HG03378 (cell line): ENCODE data around the gene TANC2.

Experiments used
- ATAC-seq: cut with Tn5 transposase; IDR thresholded peaks from one replicate; pipeline ENCODE4 v1.9.1; 2021; ENCODE audit warnings: mild to moderate bottlenecking, moderate library complexity; ENCODE audit not compliant: unreplicated experiment

The TANC2 gene

DNA sequence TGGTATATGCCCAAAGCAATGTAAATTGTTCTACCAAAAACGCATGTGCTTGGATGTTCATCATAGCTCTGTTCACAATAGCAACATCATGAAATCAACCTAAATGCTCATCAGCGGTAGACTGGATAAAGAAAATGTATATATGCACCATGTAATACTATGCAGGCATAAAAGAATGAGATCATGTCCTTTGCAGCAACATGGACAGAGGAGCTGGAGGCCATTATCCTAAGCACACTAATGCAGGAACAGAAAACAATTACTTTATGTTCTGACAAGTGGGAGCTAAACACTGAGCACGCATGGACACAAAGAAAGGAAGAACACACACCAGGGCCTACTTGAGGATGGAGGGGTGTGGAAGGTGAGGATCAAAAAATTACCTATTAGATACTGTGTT, 33.7 kb downstream of the TANC2 start:
- no peak for ATAC-seq

DNA sequence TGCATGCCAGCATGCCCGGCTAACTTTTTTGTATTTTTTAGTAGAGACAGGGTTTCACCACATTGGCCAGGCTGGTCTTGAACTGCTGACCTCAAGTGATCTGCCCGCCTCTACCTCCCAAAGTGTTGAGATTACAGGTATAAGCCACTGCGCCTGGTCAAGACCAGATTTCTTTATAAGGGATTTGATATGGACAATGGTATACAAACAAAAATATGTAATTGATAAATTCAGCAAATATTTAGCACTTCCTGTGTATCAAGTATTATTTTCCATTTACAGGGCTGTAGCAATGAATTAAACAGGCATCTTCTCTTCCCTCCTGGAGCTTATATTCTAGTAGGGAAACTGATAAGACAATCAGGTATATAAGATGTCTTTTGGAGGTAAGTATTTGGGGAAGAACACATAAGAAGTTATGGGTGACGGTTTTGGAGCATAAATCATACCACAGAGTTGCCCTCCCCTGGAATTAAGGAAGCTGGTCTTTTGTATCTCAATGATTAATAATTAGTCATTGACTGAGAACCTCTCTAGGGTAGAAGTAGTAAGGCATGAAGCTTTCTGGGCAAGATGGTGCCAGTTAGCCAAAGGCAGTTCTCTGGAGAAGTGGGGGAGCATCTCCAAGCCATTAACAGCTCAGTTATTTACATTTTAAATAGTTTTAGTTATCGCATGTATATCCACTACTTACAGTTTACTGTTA, 35.8 kb downstream of the TANC2 start:
- no peak for ATAC-seq

DNA sequence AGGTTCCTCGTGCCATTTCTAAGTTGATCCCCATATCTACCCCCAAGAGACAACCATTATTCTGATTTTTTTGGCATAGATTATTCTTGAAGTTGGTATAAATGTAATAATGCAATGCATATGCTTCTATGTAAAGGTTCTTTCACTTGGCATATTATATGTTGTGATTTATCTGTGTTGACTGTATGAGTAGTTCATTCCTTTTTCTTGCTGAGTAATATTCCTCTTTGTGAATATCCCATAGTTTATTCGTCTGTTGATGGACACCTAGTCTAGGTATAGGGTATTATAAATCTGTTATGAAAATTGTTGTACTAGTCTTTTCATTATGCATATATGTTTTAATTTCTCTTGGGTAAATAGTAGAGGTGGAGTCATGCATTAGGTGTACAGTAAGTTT, 36.6 kb downstream of the TANC2 start:
- ATAC-seq, result no peak

DNA sequence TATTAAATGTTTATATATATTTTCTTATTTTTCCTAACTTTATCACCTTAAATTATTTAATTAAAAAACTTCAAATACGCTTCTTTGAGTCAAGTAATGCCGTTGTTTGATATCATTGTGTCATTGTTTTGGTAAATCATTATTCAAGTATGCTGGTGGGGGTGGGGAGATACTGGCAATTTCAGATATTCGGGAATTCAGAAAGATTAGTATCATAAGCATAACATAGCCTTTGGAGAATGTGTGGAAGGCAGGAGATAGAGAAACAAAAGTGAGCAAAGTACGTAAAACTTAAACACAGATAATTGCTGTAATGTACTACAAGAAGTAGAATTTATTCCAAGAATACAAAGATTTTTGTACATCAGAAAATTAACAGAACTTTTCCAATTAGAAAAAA, 49.8 kb downstream of the TANC2 start:
- ATAC-seq, result no peak
